Kidney epithelial cell (primary cell): ENCODE data around the gene KDM3B. TPM values are rescaled to one million over a fixed set of nuclear protein-coding genes. Genes with fewer than 3 reads are reported as not detected.

Experiments used
- DNase-seq: peaks from one replicate; pipeline ENCODE4 v3.0.0-alpha.2; 2010; ENCODE audit warnings: low read depth
- H3K27me3 ChIP-seq: 2 replicates; pipeline ENCODE4 v1.6.0; 2011; ENCODE audit warnings: low read length; ENCODE audit not compliant: control insufficient read depth, insufficient read depth
- H3K36me3 ChIP-seq: 2 replicates; pipeline ENCODE4 v1.5.1; 2011; ENCODE audit warnings: low read length; ENCODE audit not compliant: control insufficient read depth, insufficient read depth
- H3K4me3 ChIP-seq: 2 replicates; pipeline ENCODE4 v1.5.1; 2011; ENCODE audit warnings: low read depth, mild to moderate bottlenecking, control low read depth, low read length
- total RNA-seq: library from RNA; depleted of rRNA; stranded (reverse); fragments of >200 nt; gene quantifications from 2 replicates; pipeline ENCODE4 v1.2.3, GENCODE V29; 2015
- TF ChIP-seq, protein P1 (sequence below): IDR thresholded peaks from 2 replicates; pipeline ENCODE4 v1.5.1; 2011; ENCODE audit warnings: mild to moderate bottlenecking, moderate library complexity, low read length, control low read depth, inconsistent platforms; ENCODE audit not compliant: insufficient read depth, poor library complexity, severe bottlenecking

Gene KDM3B
- total RNA-seq, 1 donor from 2014 or later: 44.3 TPM

DNA sequence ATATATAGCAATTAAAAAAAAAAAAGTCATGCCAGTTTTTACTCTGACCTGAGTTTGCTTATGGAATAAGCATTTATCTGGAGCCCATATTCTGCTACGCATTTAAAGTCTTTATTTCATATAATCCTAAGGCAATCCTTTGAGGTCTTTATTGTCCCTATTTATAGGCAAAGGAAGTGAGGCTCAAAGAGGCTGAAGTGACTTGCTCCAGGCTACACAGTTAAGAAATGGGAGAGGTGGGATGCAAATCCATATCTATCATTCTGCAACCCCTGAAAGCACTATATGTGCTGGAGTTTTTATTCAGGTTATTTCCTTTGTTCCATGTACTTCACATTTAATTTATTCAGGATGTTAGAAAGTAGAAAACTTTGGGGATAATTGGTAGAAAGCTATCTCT is 12.1 kb downstream of the KDM3B start:
- H3K4me3 ChIP-seq: no peak overlapping the region
- DNase-seq: no peak
- TF ChIP-seq, protein P1, sequence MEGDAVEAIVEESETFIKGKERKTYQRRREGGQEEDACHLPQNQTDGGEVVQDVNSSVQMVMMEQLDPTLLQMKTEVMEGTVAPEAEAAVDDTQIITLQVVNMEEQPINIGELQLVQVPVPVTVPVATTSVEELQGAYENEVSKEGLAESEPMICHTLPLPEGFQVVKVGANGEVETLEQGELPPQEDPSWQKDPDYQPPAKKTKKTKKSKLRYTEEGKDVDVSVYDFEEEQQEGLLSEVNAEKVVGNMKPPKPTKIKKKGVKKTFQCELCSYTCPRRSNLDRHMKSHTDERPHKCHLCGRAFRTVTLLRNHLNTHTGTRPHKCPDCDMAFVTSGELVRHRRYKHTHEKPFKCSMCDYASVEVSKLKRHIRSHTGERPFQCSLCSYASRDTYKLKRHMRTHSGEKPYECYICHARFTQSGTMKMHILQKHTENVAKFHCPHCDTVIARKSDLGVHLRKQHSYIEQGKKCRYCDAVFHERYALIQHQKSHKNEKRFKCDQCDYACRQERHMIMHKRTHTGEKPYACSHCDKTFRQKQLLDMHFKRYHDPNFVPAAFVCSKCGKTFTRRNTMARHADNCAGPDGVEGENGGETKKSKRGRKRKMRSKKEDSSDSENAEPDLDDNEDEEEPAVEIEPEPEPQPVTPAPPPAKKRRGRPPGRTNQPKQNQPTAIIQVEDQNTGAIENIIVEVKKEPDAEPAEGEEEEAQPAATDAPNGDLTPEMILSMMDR: no peak
- no peaks in the 10 kb centered on the region for H3K36me3 ChIP-seq
- no peaks in the 10 kb centered on the region for H3K27me3 ChIP-seq

DNA sequence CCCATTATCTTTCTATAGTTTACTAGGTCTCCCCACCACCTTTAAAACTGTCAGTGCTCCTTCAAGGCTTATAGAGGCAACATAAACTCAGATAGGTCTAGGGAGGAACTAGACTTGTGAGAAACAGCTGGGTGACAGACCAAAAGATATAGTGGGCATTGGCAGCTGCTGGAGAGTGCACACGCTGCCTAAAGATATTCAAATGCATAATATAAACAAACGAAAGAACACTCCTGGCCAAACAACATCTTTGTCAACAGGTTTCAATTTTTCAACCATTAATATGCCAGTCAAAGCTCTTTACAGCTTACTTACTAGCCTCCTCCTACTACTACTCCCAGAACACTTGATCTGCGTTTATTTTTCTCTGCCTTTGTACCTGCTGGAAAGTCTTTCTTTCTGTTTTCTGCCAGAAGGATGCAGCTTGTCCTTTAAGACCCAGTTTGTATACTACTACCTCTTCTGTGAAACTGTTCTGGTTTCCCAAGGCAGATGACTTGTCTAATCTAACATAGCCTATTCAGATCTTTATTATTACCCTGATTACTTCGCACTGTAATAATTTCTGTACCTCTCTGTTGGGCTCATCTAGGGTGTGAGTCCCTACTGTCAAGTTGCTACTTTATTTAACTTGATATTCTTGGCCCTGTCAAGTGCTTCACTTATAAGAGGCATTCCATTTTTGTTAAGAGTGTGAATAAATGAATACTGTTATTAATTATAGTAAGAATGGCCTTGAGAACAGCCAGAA is 14.3 kb downstream of the KDM3B start:
- TF ChIP-seq, protein P1: no peak
- H3K4me3 ChIP-seq: no peak overlapping the region
- no peaks in the 10 kb centered on the region for H3K27me3 ChIP-seq
- no peak for DNase-seq
- H3K36me3 ChIP-seq: no peaks in the 10 kb centered on the region

DNA sequence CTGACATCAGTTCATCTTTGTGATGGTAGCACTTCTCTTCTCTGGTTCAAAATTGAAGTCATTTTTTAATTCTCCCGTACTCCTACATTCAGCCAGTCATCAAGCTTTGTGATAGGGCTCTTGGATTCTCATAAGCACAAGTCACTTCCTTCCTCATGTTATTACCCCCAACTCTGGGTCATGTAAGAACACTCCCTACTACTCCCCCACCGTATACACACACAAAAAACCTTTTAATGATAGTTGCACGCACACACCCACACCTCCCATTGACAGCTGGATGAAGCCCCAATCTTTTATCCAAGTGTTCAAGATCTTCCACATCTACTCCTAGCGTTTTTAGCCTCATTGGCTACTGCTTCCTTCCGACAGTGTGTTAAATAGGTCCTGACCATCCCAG is 16.8 kb downstream of the KDM3B start:
- TF ChIP-seq, protein P1: no peak
- Histone ChIP-seq H3K27me3 (no peaks in the 10 kb centered on the region), H3K36me3 (no peaks in the 10 kb centered on the region)

DNA sequence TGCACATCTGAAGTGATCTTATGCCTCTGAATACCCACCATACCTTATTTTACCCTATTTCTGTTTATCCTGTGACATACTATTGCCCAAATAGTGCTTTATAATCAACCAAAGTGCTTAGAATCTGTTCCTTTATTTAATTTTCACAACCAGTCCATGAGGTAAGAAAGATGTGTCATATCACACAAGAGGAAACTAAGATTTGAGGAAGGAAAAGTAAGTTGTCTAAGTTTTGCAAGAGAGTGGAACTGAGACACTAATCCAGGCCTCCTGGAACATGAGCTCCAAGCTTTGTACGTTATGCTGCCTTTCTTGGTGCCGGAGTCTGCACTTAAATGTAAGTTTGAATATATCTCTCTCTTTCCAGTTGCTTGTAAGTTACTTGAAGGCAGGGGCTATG is 17.2 kb downstream of the KDM3B start:
- DNase-seq: no peak
- Histone ChIP-seq H3K4me3 (no peak overlapping the region), H3K27me3 (no peaks in the 10 kb centered on the region), H3K36me3 (no peaks in the 10 kb centered on the region)
- TF ChIP-seq, protein P1: no peak

More for the DNA sequence above, 16.8 kb downstream of the KDM3B start:
- no peak overlapping the region for H3K4me3 ChIP-seq
- no peak for DNase-seq

DNA sequence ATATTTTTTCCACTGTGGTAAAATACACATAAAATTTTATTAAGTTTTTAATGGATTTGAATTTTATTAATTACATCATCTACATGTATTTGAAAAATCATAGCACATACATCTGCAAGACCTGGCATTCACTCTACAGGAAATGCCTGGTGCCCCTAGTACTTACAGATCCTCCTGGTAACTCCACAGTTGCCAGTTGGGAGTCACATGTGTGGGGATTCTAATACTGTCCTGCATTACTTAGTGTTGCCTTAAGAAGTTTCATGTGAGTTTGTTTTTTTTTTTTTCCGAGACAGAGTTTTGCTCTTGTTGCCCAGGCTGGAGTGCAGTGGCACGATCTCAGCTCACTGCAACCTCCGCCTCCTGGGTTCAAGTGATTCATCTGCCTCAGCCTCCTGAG is 18.1 kb downstream of the KDM3B start:
- DNase-seq: no peak
- Histone ChIP-seq H3K27me3 (no peaks in the 10 kb centered on the region), H3K4me3 (no peak overlapping the region), H3K36me3 (no peaks in the 10 kb centered on the region)
- TF ChIP-seq, protein P1: no peak

DNA sequence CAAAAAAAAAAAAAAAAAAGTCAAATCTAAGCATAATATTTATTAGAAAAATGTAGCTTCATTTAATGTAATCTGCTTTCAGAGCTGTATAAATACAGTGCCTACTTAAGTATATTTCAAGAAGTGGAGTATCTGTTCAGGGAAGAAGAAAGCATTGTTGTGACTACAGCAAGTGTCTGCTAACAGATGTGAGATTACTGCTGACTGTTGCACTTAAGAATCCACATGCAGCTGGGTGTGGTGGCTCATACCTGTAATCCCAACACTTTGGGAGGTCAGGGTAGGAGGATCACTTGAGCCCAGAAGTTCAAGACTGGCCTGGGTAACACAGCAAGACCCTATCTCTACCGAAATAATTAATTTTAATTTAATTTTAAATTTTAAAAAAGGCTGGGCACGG is 19.0 kb downstream of the KDM3B start:
- no peak overlapping the region for H3K4me3 ChIP-seq
- TF ChIP-seq, protein P1: no peak
- H3K36me3 ChIP-seq: no peaks in the 10 kb centered on the region
- no peak for DNase-seq
- no peaks in the 10 kb centered on the region for H3K27me3 ChIP-seq
